HepG2 (cell line): Measurements from ENCODE around the gene COL9A3. TPM values are rescaled to one million over a fixed set of nuclear protein-coding genes. Genes with fewer than 3 reads are reported as not detected.

Experiments used
- AHR ChIP-seq: IDR thresholded peaks from 2 replicates; pipeline ENCODE4 v1.6.1; 2018; ENCODE audit warnings: missing genetic modification reagents, missing compliant biosample characterization
- CENPBD1 ChIP-seq: sonication (generic); formaldehyde crosslinking; IDR thresholded peaks from 2 replicates; pipeline ENCODE4 v1.8.0; 2022; ENCODE audit warnings: missing genetic modification reagents, low read depth, mild to moderate bottlenecking, borderline replicate concordance
- DR1 ChIP-seq: sonication (generic); formaldehyde crosslinking; IDR thresholded peaks from 2 replicates; pipeline ENCODE4 v1.8.0; 2021; ENCODE audit warnings: mild to moderate bottlenecking, missing genetic modification reagents, inconsistent platforms
- ETV5 ChIP-seq: IDR thresholded peaks from 2 replicates; pipeline ENCODE4 v1.6.1; 2018; ENCODE audit warnings: missing biosample characterization, missing genetic modification reagents, inconsistent platforms, borderline replicate concordance
- HOXD1 ChIP-seq: sonication (generic); formaldehyde crosslinking; IDR thresholded peaks from 2 replicates; pipeline ENCODE4 v1.5.0; 2020; ENCODE audit warnings: missing genetic modification reagents
- IRF2 ChIP-seq: IDR thresholded peaks from 2 replicates; pipeline ENCODE4 v1.6.1; 2018; ENCODE audit warnings: missing genetic modification reagents, missing compliant biosample characterization
- POLR2G ChIP-seq: fragments of 200-400 bp; formaldehyde crosslinking; IDR thresholded peaks from 2 replicates; pipeline ENCODE4 v1.6.1; 2018; ENCODE audit warnings: mild to moderate bottlenecking, low read depth, low read length, moderate library complexity
- SALL2 ChIP-seq: sonication (generic); formaldehyde crosslinking; IDR thresholded peaks from 2 replicates; pipeline ENCODE4 v1.8.1; 2023; ENCODE audit warnings: mild to moderate bottlenecking, missing genetic modification reagents, inconsistent platforms
- ZFP36L2 ChIP-seq: sonication (generic); formaldehyde crosslinking; IDR thresholded peaks from 2 replicates; pipeline ENCODE4 v1.4.0; 2020; ENCODE audit warnings: missing genetic modification reagents
- ZMYM3 ChIP-seq: sonication (generic); formaldehyde crosslinking; IDR thresholded peaks from 2 replicates; pipeline ENCODE4 v1.5.1; 2020; ENCODE audit warnings: mild to moderate bottlenecking, missing genetic modification reagents
- ZNF180 ChIP-seq: sonication (generic); formaldehyde crosslinking; IDR thresholded peaks from 2 replicates; pipeline ENCODE4 v1.4.0; 2020; ENCODE audit warnings: low read depth, missing genetic modification reagents, borderline replicate concordance
- ZNF572 ChIP-seq: sonication (generic); formaldehyde crosslinking; IDR thresholded peaks from 2 replicates; pipeline ENCODE4 v1.5.1; 2020; ENCODE audit warnings: mild to moderate bottlenecking, missing genetic modification reagents
- ZNF713 ChIP-seq: sonication (generic); formaldehyde crosslinking; IDR thresholded peaks from 2 replicates; pipeline ENCODE4 v1.4.0; 2020; ENCODE audit warnings: mild to moderate bottlenecking, missing genetic modification reagents
- polyA plus RNA-seq, 8 experiments: library from polyadenylated mRNA; depleted of rRNA in 3 of 8; stranded (reverse) in 7 of 8; unstranded in 1 of 8; fragments of >200 nt; fragmentation: Illumina TruSeq in 4 of 8; extraction: Trizol in 4 of 8; gene quantifications; 2 replicates each; pipeline versions ENCODE4 v1.2.1 to v1.2.3, GENCODE V29; 2011 to 2016; ENCODE audit warnings: low read depth in 4 of 8, missing spikeins in 1 of 8, mixed read lengths in 1 of 8; ENCODE audit not compliant: insufficient read depth in 1 of 8
- total RNA-seq, 5 experiments: library from RNA; depleted of rRNA; stranded (reverse); fragments of >200 nt; fragmentation: Illumina TruSeq; extraction: Trizol; gene quantifications; 2 replicates each; pipeline ENCODE4 v1.2.3, GENCODE V29; 2016; ENCODE audit warnings: low read depth in 1 of 5
- TF ChIP-seq, protein P1 (sequence below): sonication (generic); formaldehyde crosslinking; IDR thresholded peaks from 2 replicates; pipeline ENCODE4 v1.5.1; 2020; ENCODE audit warnings: missing genetic modification reagents, mild to moderate bottlenecking, borderline replicate concordance
- TF ChIP-seq, protein P2 (sequence below): sonication (generic); formaldehyde crosslinking; IDR thresholded peaks from 2 replicates; pipeline ENCODE4 v1.8.0; 2022; ENCODE audit warnings: missing genetic modification reagents, mild to moderate bottlenecking, moderate library complexity, borderline replicate concordance
- TF ChIP-seq, protein P3 (sequence below): IDR thresholded peaks from 2 replicates; pipeline ENCODE4 v1.6.1; 2016
- TF ChIP-seq, protein P4 (sequence below): sonication (generic); formaldehyde crosslinking; IDR thresholded peaks from 2 replicates; pipeline ENCODE4 v1.5.1; 2020; ENCODE audit warnings: mild to moderate bottlenecking, missing genetic modification reagents

The COL9A3 gene
- total and polyA plus RNA-seq, 2 of the 13 experiments (the other 11 are each of a cell fraction or from before 2014, with no cell fraction given) = 155 to 204 TPM

DNA sequence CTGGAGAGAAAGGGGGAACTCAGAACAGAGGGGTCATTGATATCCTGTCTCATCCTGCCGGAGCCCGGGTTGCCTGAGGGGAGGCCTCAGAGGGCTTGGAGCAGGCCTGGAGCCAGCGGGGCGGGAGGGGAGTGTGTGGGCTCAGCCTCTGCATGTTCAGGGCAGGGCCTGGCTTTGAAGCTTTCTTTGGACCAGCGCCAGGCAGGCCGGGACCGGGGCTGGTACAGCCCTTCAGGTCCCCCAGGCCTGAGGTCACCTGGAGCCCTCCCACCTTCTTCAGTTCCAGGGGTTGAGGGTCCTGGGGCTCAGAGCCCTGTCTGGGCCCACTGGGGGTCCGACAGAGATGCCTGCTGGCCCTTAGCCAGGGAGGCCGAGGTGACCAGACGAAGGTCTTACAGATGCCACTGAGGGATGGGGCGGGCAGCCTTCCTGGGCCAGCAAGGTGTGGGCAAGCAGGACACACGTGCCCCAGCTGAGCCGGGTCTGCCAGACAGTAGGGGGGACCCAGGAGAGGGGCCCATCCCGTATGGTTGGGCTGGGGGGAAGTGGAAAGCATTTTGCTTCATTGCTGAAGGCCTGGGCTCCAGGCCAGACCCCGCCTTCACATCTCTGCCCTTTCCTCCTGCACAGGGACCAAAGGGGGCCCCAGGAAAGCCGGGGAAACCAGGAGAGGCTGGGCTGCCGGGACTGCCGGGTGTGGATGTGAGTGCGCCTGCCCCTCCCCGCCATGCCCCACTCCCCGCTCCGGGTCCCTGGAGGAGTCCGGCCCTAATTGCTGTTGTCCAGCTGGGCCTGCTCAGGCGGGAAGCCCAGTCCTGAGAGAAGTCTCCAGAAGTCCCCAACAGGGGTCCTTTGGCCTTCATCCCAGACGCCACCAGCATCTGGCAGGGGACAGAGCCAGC is 2.0 kb downstream of the COL9A3 start (continued):
- TF ChIP-seq, protein P1, sequence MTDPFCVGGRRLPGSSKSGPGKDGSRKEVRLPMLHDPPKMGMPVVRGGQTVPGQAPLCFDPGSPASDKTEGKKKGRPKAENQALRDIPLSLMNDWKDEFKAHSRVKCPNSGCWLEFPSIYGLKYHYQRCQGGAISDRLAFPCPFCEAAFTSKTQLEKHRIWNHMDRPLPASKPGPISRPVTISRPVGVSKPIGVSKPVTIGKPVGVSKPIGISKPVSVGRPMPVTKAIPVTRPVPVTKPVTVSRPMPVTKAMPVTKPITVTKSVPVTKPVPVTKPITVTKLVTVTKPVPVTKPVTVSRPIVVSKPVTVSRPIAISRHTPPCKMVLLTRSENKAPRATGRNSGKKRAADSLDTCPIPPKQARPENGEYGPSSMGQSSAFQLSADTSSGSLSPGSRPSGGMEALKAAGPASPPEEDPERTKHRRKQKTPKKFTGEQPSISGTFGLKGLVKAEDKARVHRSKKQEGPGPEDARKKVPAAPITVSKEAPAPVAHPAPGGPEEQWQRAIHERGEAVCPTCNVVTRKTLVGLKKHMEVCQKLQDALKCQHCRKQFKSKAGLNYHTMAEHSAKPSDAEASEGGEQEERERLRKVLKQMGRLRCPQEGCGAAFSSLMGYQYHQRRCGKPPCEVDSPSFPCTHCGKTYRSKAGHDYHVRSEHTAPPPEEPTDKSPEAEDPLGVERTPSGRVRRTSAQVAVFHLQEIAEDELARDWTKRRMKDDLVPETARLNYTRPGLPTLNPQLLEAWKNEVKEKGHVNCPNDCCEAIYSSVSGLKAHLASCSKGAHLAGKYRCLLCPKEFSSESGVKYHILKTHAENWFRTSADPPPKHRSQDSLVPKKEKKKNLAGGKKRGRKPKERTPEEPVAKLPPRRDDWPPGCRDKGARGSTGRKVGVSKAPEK (CRISPR knock-in tag) = no peak
- peak; percentile 68; the same call in 1 of the 2 replicates for TF ChIP-seq ZNF180 (CRISPR knock-in tag)
- no peak for TF ChIP-seq ZFP36L2 (CRISPR knock-in tag)
- peak; percentile 49; the same call in 1 of the 2 replicates for TF ChIP-seq HOXD1
- 0 out of 2 replicates have a peak, but pooled peaks have one; percentile 26 for TF ChIP-seq ZMYM3 (CRISPR knock-in tag)
- no peak for TF ChIP-seq CENPBD1 (CRISPR knock-in tag)
- peak; percentile 75; the same call in 1 of the 2 replicates for TF ChIP-seq AHR (CRISPR knock-in tag)
- TF ChIP-seq POLR2G = peak; percentile 32
- TF ChIP-seq, protein P2, sequence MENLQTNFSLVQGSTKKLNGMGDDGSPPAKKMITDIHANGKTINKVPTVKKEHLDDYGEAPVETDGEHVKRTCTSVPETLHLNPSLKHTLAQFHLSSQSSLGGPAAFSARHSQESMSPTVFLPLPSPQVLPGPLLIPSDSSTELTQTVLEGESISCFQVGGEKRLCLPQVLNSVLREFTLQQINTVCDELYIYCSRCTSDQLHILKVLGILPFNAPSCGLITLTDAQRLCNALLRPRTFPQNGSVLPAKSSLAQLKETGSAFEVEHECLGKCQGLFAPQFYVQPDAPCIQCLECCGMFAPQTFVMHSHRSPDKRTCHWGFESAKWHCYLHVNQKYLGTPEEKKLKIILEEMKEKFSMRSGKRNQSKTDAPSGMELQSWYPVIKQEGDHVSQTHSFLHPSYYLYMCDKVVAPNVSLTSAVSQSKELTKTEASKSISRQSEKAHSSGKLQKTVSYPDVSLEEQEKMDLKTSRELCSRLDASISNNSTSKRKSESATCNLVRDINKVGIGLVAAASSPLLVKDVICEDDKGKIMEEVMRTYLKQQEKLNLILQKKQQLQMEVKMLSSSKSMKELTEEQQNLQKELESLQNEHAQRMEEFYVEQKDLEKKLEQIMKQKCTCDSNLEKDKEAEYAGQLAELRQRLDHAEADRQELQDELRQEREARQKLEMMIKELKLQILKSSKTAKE (CRISPR knock-in tag) = no peak
- TF ChIP-seq ZNF713 (CRISPR knock-in tag) = peak; percentile 97
- TF ChIP-seq DR1 (CRISPR knock-in tag) = no peak; the same call in 1 of the 2 replicates
- no peak; the same call in 1 of the 2 replicates for TF ChIP-seq IRF2
- no peak for TF ChIP-seq SALL2 (CRISPR knock-in tag)
- TF ChIP-seq, protein P3, sequence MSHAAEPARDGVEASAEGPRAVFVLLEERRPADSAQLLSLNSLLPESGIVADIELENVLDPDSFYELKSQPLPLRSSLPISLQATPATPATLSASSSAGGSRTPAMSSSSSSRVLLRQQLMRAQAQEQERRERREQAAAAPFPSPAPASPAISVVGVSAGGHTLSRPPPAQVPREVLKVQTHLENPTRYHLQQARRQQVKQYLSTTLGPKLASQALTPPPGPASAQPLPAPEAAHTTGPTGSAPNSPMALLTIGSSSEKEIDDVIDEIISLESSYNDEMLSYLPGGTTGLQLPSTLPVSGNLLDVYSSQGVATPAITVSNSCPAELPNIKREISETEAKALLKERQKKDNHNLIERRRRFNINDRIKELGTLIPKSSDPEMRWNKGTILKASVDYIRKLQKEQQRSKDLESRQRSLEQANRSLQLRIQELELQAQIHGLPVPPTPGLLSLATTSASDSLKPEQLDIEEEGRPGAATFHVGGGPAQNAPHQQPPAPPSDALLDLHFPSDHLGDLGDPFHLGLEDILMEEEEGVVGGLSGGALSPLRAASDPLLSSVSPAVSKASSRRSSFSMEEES (CRISPR knock-in tag) = 0 out of 2 replicates have a peak, but pooled peaks have one; percentile 26
- TF ChIP-seq, protein P4, sequence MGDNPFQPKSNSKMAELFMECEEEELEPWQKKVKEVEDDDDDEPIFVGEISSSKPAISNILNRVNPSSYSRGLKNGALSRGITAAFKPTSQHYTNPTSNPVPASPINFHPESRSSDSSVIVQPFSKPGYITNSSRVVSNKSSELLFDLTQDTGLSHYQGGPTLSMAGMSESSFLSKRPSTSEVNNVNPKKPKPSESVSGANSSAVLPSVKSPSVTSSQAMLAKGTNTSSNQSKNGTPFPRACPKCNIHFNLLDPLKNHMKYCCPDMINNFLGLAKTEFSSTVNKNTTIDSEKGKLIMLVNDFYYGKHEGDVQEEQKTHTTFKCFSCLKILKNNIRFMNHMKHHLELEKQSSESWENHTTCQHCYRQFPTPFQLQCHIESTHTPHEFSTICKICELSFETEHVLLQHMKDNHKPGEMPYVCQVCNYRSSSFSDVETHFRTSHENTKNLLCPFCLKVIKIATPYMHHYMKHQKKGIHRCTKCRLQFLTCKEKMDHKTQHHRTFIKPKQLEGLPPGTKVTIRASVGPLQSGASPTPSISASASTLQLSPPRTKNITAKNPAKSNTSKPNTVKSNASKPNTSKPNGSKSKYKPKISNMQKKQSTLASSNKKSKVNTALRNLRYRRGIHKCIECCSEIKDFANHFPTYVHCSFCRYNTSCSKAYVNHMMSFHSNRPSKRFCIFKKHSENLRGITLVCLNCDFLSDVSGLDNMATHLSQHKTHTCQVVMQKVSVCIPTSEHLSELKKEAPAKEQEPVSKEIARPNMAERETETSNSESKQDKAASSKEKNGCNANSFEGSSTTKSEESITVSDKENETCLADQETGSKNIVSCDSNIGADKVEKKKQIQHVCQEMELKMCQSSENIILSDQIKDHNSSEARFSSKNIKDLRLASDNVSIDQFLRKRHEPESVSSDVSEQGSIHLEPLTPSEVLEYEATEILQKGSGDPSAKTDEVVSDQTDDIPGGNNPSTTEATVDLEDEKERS (CRISPR knock-in tag) = no peak
- TF ChIP-seq ZNF572 (CRISPR knock-in tag) = peak; percentile 37; the same call in 1 of the 2 replicates
- TF ChIP-seq ETV5 (CRISPR knock-in tag) = peak; percentile 51; the same call in 1 of the 2 replicates
